Neural progenitor cell (in vitro differentiated cells): ENCODE measurements around the gene ATG9B.

ENCODE experiments used
- EZH2 ChIP-seq: fragments of 200-600 bp; sonication (generic); IDR thresholded peaks from 2 replicates; pipeline ENCODE4 v1.6.1; 2017; ENCODE audit warnings: antibody characterized with exemption, mild to moderate bottlenecking, moderate library complexity
- TF ChIP-seq, protein P1 (sequence below): fragments of 200-600 bp; sonication (generic); IDR thresholded peaks from 2 replicates; pipeline ENCODE4 v1.5.1; 2017; ENCODE audit warnings: antibody characterized with exemption, mild to moderate bottlenecking

DNA sequence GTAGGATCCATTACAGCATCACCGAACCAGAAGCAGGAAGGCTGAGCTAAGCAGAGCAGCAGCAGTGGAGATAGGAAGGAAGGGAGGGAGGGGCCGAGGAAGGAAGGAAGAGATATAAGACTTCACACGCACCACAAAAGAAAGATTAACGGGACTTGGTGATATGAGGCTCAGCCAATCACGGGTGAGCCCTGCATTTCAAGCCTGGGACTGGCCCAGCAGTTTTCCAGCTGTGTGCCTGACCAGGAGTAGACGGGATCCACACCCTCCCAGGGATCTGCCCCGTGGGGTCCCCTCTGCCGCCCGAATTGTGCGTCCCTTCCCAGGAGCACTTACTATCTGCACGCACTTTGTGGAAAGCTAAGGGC, 16.2 kb downstream of the ATG9B start:
- TF ChIP-seq, protein P1, sequence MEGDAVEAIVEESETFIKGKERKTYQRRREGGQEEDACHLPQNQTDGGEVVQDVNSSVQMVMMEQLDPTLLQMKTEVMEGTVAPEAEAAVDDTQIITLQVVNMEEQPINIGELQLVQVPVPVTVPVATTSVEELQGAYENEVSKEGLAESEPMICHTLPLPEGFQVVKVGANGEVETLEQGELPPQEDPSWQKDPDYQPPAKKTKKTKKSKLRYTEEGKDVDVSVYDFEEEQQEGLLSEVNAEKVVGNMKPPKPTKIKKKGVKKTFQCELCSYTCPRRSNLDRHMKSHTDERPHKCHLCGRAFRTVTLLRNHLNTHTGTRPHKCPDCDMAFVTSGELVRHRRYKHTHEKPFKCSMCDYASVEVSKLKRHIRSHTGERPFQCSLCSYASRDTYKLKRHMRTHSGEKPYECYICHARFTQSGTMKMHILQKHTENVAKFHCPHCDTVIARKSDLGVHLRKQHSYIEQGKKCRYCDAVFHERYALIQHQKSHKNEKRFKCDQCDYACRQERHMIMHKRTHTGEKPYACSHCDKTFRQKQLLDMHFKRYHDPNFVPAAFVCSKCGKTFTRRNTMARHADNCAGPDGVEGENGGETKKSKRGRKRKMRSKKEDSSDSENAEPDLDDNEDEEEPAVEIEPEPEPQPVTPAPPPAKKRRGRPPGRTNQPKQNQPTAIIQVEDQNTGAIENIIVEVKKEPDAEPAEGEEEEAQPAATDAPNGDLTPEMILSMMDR = no peak
- no peak for TF ChIP-seq EZH2
